Omental fat pad (tissue), 4 donors: Measurements from ENCODE around the gene GFOD2. TPM values are rescaled to one million over a fixed set of nuclear protein-coding genes. Genes with fewer than 3 reads are reported as not detected.

ENCODE experiments used
- ATAC-seq: fragments of 150-250 bp; one replicate; pipeline ENCODE4 v1.9.1; 2016; ENCODE audit warnings: mild to moderate bottlenecking, moderate library complexity; ENCODE audit not compliant: low FRiP score
- DNase-seq: peaks from one replicate; pipeline ENCODE4 v3.0.0-alpha.2; 2019; ENCODE audit warnings: low spot score
- CTCF ChIP-seq, 3 donors: fragments of 450-650 bp; IDR thresholded peaks; one replicate each; pipeline ENCODE4 v1.5.1; 2016 to 2017; ENCODE audit warnings: antibody characterized with exemption in 3 of 3, mild to moderate bottlenecking in 3 of 3, moderate library complexity in 2 of 3
- total RNA-seq, 4 donors: library from RNA; depleted of rRNA; stranded (reverse); fragments of >200 nt; gene quantifications; one replicate each; pipeline ENCODE4 v1.1.0, GENCODE V29; 2016

GFOD2 gene
- total RNA-seq, 4 donors from 2014 or later = 10.9 to 25.2 (median 20.1) TPM

- ATAC-seq (peak; percentile 85), DNase-seq (peak; percentile 58)
- no peak for TF ChIP-seq CTCF (IDR thresholded peaks at IDR 0.05)
These were observed 59.2 kb downstream of the GFOD2 start, which contains the start of gene ACD for GRCh38 chr16:67659675-67660563. TSS of gene ACD (minus strand) at chr16:67660260. CDS start at chr16:67660220, 40 bp downstream.

- TF ChIP-seq CTCF (IDR thresholded peaks at IDR 0.05) = no peak
- DNase-seq (no peak), ATAC-seq (no peak)
These were observed 60.1 kb downstream of the GFOD2 start for GRCh38 chr16:67658849-67659674.

- DNase-seq (no peak), ATAC-seq (no peak)
These were observed 61.2 kb downstream of the GFOD2 start for GRCh38 chr16:67657751-67658518.

GRCh38 chr16:67657017-67657608, 62.0 kb downstream of the GFOD2 start:
- no peak for TF ChIP-seq CTCF (IDR thresholded peaks at IDR 0.05)
- ATAC-seq (no peak), DNase-seq (no peak)

More at GRCh38 chr16:67657751-67658518, 61.2 kb downstream of the GFOD2 start:
- TF ChIP-seq CTCF (IDR thresholded peaks at IDR 0.05) = no peak

GRCh38 chr16:67656344-67657016, 62.6 kb downstream of the GFOD2 start:
- ATAC-seq = no peak
- TF ChIP-seq CTCF (IDR thresholded peaks at IDR 0.05) = no peak
- DNase-seq = no peak

GRCh38 chr16:67655363-67655762, 63.8 kb downstream of the GFOD2 start:
- no peak for ATAC-seq
- no peak for DNase-seq
- TF ChIP-seq CTCF (IDR thresholded peaks at IDR 0.05) = no peak
